Cardiac fibroblast (primary cell): ENCODE measurements around the gene KDF1.

Experiments
- DNase-seq, 2 donors: peaks; one replicate each; pipeline versions ENCODE4 v3.0.0 to v3.0.0-alpha.2; 2010; ENCODE audit warnings: low read depth in 2 of 2
- H3K4me3 ChIP-seq, 2 donors: replicated peaks in 1 of 2; 1 replicate in 1 of 2; 2 replicates in 1 of 2; pipeline ENCODE4 v1.5.1; 2011; ENCODE audit warnings: low read depth in 2 of 2, low read length in 2 of 2, mild to moderate bottlenecking in 2 of 2, moderate library complexity in 1 of 2
- CTCF ChIP-seq: IDR thresholded peaks from one replicate; pipeline ENCODE4 v1.5.1; 2011; ENCODE audit warnings: low read depth, mild to moderate bottlenecking, low read length, inconsistent platforms

Gene KDF1

GRCh38 chr1:26961826-26962225, 1.6 kb upstream of the KDF1 start:
- TF ChIP-seq CTCF, result no peak
- DNase-seq, result peak; percentile 89 to 97

GRCh38 chr1:26960625-26960966, 328 bp upstream of the KDF1 start:
- no peak overlapping the region for H3K4me3 ChIP-seq
- DNase-seq, result no peak
- no peak for TF ChIP-seq CTCF

More at GRCh38 chr1:26961826-26962225, 1.6 kb upstream of the KDF1 start:
- no peak overlapping the region for H3K4me3 ChIP-seq

- no peak for DNase-seq
- TF ChIP-seq CTCF, result no peak
- no peak overlapping the region for H3K4me3 ChIP-seq
These were observed 998 bp downstream of the KDF1 start for GRCh38 chr1:26959270-26959669.

- no peak for TF ChIP-seq CTCF
- H3K4me3 ChIP-seq, result no peak overlapping the region
- no peak for DNase-seq
These were observed 3.0 kb downstream of the KDF1 start for GRCh38 chr1:26957306-26957705.

GRCh38 chr1:26956321-26956720, 3.9 kb downstream of the KDF1 start:
- DNase-seq, result no peak
- H3K4me3 ChIP-seq, result no peak overlapping the region
- no peak for TF ChIP-seq CTCF

GRCh38 chr1:26953374-26953773, 6.9 kb downstream of the KDF1 start:
- DNase-seq, result no peak
- H3K4me3 ChIP-seq, result no peak overlapping the region
- TF ChIP-seq CTCF, result no peak

GRCh38 chr1:26951821-26952497, 8.3 kb downstream of the KDF1 start:
- no peak for TF ChIP-seq CTCF
- no peak for DNase-seq
- no peak overlapping the region for H3K4me3 ChIP-seq
